CD14-positive monocyte (primary cell): ENCODE data around the gene PSKH1. TPM values are rescaled to one million over a fixed set of nuclear protein-coding genes. Genes with fewer than 3 reads are reported as not detected.

Experiments used
- DNase-seq, 3 donors: peaks; one replicate each; pipeline ENCODE4 v3.0.0-alpha.2; 2011 to 2022
- H2AFZ ChIP-seq: 2 replicates; pipeline ENCODE4 v1.6.0; 2012; ENCODE audit warnings: mild to moderate bottlenecking, low read depth, low read length, inconsistent platforms; ENCODE audit not compliant: insufficient read depth, poor library complexity, severe bottlenecking
- H3K27ac ChIP-seq, 2 donors: 1 replicate in 1 of 2; 2 replicates in 1 of 2; pipeline ENCODE4 v1.5.1; 2012 to 2013; ENCODE audit warnings: low read length in 2 of 2, control low read depth in 1 of 2, inconsistent platforms in 1 of 2, low read depth in 1 of 2, mild to moderate bottlenecking in 1 of 2
- H3K27me3 ChIP-seq, 2 donors: one replicate each; pipeline versions ENCODE4 v1.6.0 to v1.6.1; 2011 to 2013; ENCODE audit warnings: low read length in 2 of 2; ENCODE audit not compliant: control insufficient read depth in 2 of 2, insufficient read depth in 2 of 2
- H3K36me3 ChIP-seq, 2 donors: replicated peaks in 1 of 2; 1 replicate in 1 of 2; 2 replicates in 1 of 2; pipeline versions ENCODE4 v1.5.1 to v1.6.1; 2012 to 2013; ENCODE audit warnings: low read length in 2 of 2, control low read depth in 1 of 2, inconsistent platforms in 1 of 2, mild to moderate bottlenecking in 1 of 2; ENCODE audit not compliant: insufficient read depth in 2 of 2, control insufficient read depth in 1 of 2
- H3K4me1 ChIP-seq, 2 donors: 1 replicate in 1 of 2; 2 replicates in 1 of 2; pipeline versions ENCODE4 v1.5.1 to v1.6.1; 2012 to 2013; ENCODE audit warnings: low read length in 2 of 2, control low read depth in 1 of 2, inconsistent platforms in 1 of 2, mild to moderate bottlenecking in 1 of 2, moderate library complexity in 1 of 2; ENCODE audit not compliant: insufficient read depth in 2 of 2, control insufficient read depth in 1 of 2
- H3K4me2 ChIP-seq: replicated peaks from 2 replicates; pipeline ENCODE3; 2012; ENCODE audit warnings: low read length, moderate library complexity, mild to moderate bottlenecking; ENCODE audit not compliant: poor library complexity, severe bottlenecking; ENCODE audit errors: extremely low read depth
- H3K4me3 ChIP-seq, 3 experiments: fragments of 200-600 bp in 1 of 3; sonication (generic) in 1 of 3; replicated peaks in 1 of 3; 1 replicate in 2 of 3; 2 replicates in 1 of 3; pipeline ENCODE4 v1.5.1; 2011 to 2013; ENCODE audit warnings: low read length in 3 of 3, mild to moderate bottlenecking in 3 of 3, control low read depth in 2 of 3, low read depth in 2 of 3, inconsistent platforms in 1 of 3, moderate library complexity in 1 of 3
- H3K79me2 ChIP-seq: 2 replicates; pipeline ENCODE4 v1.6.0; 2012; ENCODE audit warnings: mild to moderate bottlenecking, control low read depth, inconsistent platforms, low read length, moderate library complexity; ENCODE audit not compliant: insufficient read depth
- H3K9ac ChIP-seq: 2 replicates; pipeline ENCODE4 v1.6.0; 2017; ENCODE audit warnings: low read length, mild to moderate bottlenecking; ENCODE audit not compliant: insufficient read depth, poor library complexity, severe bottlenecking
- H3K9me3 ChIP-seq, 2 donors: replicated peaks in 1 of 2; 1 replicate in 1 of 2; 2 replicates in 1 of 2; pipeline versions ENCODE4 v1.5.1 to v1.6.1; 2012 to 2013; ENCODE audit warnings: low read length in 2 of 2, control low read depth in 1 of 2; ENCODE audit not compliant: control insufficient read depth in 1 of 2, insufficient read depth in 1 of 2
- H4K20me1 ChIP-seq: 2 replicates; pipeline ENCODE4 v1.6.0; 2012; ENCODE audit warnings: mild to moderate bottlenecking, low read length, control low read depth, moderate library complexity; ENCODE audit not compliant: insufficient read depth
- H3K27ac Mint-ChIP-seq, 7 donors: one replicate each; pipeline ENCODE4 v1.8.0; 2020; ENCODE audit warnings: mild to moderate bottlenecking in 7 of 7, mixed read lengths in 7 of 7, moderate library complexity in 6 of 7, inconsistent platforms in 2 of 7
- H3K27me3 Mint-ChIP-seq, 3 donors: one replicate each; pipeline ENCODE4 v1.8.0; 2021 to 2022; ENCODE audit warnings: low read depth in 3 of 3, mild to moderate bottlenecking in 3 of 3, mixed read lengths in 3 of 3, moderate library complexity in 3 of 3, inconsistent platforms in 1 of 3
- H3K36me3 Mint-ChIP-seq, 2 donors: one replicate each; pipeline ENCODE4 v1.8.0; 2020; ENCODE audit warnings: mixed read lengths in 2 of 2, inconsistent platforms in 1 of 2, mild to moderate bottlenecking in 1 of 2
- H3K4me1 Mint-ChIP-seq: one replicate; pipeline ENCODE4 v1.8.0; 2020; ENCODE audit warnings: mild to moderate bottlenecking, mixed read lengths
- H3K4me3 Mint-ChIP-seq, 2 donors: one replicate each; pipeline ENCODE4 v1.8.0; 2020; ENCODE audit warnings: mild to moderate bottlenecking in 2 of 2, mixed read lengths in 2 of 2, moderate library complexity in 1 of 2
- H3K9me3 Mint-ChIP-seq, 7 donors: one replicate each; pipeline ENCODE4 v1.8.0; 2020 to 2022; ENCODE audit warnings: mixed read lengths in 7 of 7, mild to moderate bottlenecking in 6 of 7, moderate library complexity in 6 of 7, inconsistent platforms in 2 of 7
- CTCF ChIP-seq: fragments of 200-600 bp; IDR thresholded peaks from one replicate; pipeline ENCODE4 v1.8.0; 2022; ENCODE audit warnings: antibody characterized with exemption, mild to moderate bottlenecking
- WGBS: methylation state at CpG from one replicate; pipeline ENCODE4 v1.1.5; 2013; ENCODE audit warnings: missing lambda C conversion rate; ENCODE audit not compliant: insufficient coverage; 5-methylcytosine and 5-hydroxymethylcytosine counted together
- intact Hi-C, 2 donors: fragments of 100-400 bp; cut with micrococcal nuclease; formaldehyde crosslinking; loops; one replicate each; pipeline versions ENCODE4 v1.15.0 to v1.15.1; 2023
- polyA plus RNA-seq, 3 donors: library from polyadenylated mRNA; depleted of rRNA in 1 of 3; unstranded in 2 of 3; stranded (reverse) in 1 of 3; fragments of 300-500 nt in 2 of 3; fragments of >200 nt in 1 of 3; fragmentation: Illumina TruSeq in 2 of 3; gene quantifications; 1 replicate in 2 of 3; 2 replicates in 1 of 3; pipeline ENCODE4 v1.2.3, GENCODE V29; 2012 to 2021

The PSKH1 gene
- polyA plus RNA-seq, 3 donors, result 11.0 to 19.7 (median 16.8) TPM

GRCh38 chr16:67868290-67868689, 24.8 kb upstream of the PSKH1 start:
- H3K27me3 ChIP-seq, result no peaks in the 10 kb centered on the region
- WGBS, result 94% methylated on average over 3 of the region's 6 CpGs
- TF ChIP-seq CTCF, result no peak
- DNase-seq, result no peak
- Mint-ChIP-seq H3K36me3 (peaks cover 38 to 59% of the 10 kb centered on the region in 2 donors), H3K9me3 (peaks cover 0 to 2% (median 0%) of the 10 kb centered on the region in 7 donors), H3K4me3 (no peak overlapping the region), H3K4me1 (peaks cover 15% of the 10 kb centered on the region), H3K27me3 (peaks cover 0 to 1% (median 0%) of the 10 kb centered on the region in 3 donors), H3K27ac (no peak overlapping the region)
- no peak overlapping the region for H2AFZ ChIP-seq
- H3K79me2 ChIP-seq, result peaks cover 16% of the 10 kb centered on the region
- H3K9ac ChIP-seq, result no peak overlapping the region
- peaks cover 31 to 72% of the 10 kb centered on the region in 2 donors for H3K36me3 ChIP-seq
- no peak overlapping the region for H3K27ac ChIP-seq
- H3K4me2 ChIP-seq, result no peak overlapping the region
- H3K4me1 ChIP-seq, result peaks cover 16 to 17% of the 10 kb centered on the region in 2 donors
- intact Hi-C loops, result no loop called here
- no peaks in the 10 kb centered on the region for H3K9me3 ChIP-seq
- no peak overlapping the region for H3K4me3 ChIP-seq
- H4K20me1 ChIP-seq, result peaks cover 6% of the 10 kb centered on the region

GRCh38 chr16:67869653-67870052, 23.4 kb upstream of the PSKH1 start:
- Mint-ChIP-seq H3K27ac (peak overlapping the region in 1 of 7 donors; percentile 66), H3K4me1 (peaks cover 29% of the 10 kb centered on the region), H3K4me3 (no peak overlapping the region), H3K36me3 (peaks cover 35 to 59% of the 10 kb centered on the region in 2 donors), H3K27me3 (peaks cover 0 to 1% (median 0%) of the 10 kb centered on the region in 3 donors), H3K9me3 (peaks cover 0 to 2% (median 0%) of the 10 kb centered on the region in 7 donors)
- Histone ChIP-seq H3K4me3 (no peak overlapping the region), H3K36me3 (peaks cover 31 to 71% of the 10 kb centered on the region in 2 donors), H3K27me3 (no peaks in the 10 kb centered on the region), H4K20me1 (peaks cover 14% of the 10 kb centered on the region), H3K4me1 (peaks cover 30% of the 10 kb centered on the region in 2 donors), H3K79me2 (peaks cover 21% of the 10 kb centered on the region), H3K27ac (peak overlapping the region in 1 of 2 donors; percentile 15), H3K4me2 (no peak overlapping the region), H3K9ac (no peak overlapping the region), H3K9me3 (no peaks in the 10 kb centered on the region), H2AFZ (no peak overlapping the region)
- intact Hi-C loops, result loop anchor here in 1 of 2 donors (5.0 to 10.0 kb wide), 2 partner anchors 37 to 65 kb away; partner anchors contain the start of genes CTRL and PSMB10
- TF ChIP-seq CTCF, result no peak
- 100% methylated on average over 4 of the region's 7 CpGs for WGBS
- DNase-seq, result no peak
